HG03135 (cell line): ENCODE measurements around the gene MAGEA4.

Experiments used
- ATAC-seq: cut with Tn5 transposase; IDR thresholded peaks from one replicate; pipeline ENCODE4 v1.9.1; 2021; ENCODE audit warnings: mild to moderate bottlenecking, moderate library complexity; ENCODE audit not compliant: unreplicated experiment

Gene MAGEA4

DNA sequence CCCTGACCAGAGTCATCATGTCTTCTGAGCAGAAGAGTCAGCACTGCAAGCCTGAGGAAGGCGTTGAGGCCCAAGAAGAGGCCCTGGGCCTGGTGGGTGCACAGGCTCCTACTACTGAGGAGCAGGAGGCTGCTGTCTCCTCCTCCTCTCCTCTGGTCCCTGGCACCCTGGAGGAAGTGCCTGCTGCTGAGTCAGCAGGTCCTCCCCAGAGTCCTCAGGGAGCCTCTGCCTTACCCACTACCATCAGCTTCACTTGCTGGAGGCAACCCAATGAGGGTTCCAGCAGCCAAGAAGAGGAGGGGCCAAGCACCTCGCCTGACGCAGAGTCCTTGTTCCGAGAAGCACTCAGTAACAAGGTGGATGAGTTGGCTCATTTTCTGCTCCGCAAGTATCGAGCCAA is 11.0 kb downstream of the MAGEA4 start:
- no peak for ATAC-seq

GRCh38 chrX:151929126-151929525 is 16.4 kb downstream of the MAGEA4 start:
- no peak for ATAC-seq

- ATAC-seq = no peak
Observed at GRCh38 chrX:151935358-151935757, 22.7 kb downstream of the MAGEA4 start.

DNA sequence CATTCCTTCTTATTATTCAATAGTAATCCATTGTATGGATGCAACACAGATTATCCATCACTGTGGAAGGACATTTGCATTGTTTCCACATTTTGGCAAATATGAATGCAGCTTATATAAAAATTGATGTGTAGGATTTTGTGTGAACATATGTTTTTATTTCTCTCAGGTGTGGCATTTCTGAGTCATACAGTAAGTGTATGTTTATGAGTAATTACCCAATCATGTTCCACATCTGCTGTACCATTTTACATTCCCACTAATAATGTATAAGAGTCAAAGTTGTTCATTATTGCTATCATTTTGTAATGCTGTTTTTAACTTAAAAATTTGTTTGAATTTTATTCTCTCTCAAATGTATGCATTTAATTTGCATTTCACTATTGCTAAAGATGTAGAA is 25.5 kb downstream of the MAGEA4 start:
- ATAC-seq = no peak

DNA sequence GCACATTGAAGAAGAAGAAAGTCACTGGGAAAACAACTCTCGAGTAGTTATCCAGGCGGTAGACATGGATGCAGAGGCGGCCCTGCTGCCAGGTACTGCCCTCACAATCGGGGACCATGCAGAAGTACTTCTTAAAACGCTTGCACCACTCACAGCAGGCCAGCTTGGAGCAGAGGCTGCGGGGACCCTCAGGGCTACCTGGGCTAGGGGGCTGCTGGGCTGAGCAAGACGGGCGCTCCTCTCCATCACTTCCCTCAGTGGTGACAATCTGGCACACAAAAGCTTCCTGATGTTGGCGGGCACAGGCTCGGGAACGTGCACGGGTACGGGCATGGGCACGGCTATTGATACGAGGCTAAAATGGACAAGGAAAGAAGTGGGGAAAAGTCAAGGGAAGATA is 42.0 kb downstream of the MAGEA4 start:
- no peak for ATAC-seq

- ATAC-seq = no peak
Observed at GRCh38 chrX:151958101-151958500, 45.4 kb downstream of the MAGEA4 start.

GRCh38 chrX:151962034-151962433 is 49.3 kb downstream of the MAGEA4 start:
- no peak for ATAC-seq

GRCh38 chrX:151966236-151966635 is 53.5 kb downstream of the MAGEA4 start:
- ATAC-seq = no peak

- no peak for ATAC-seq
Observed at GRCh38 chrX:151970027-151970426, 57.3 kb downstream of the MAGEA4 start.

DNA sequence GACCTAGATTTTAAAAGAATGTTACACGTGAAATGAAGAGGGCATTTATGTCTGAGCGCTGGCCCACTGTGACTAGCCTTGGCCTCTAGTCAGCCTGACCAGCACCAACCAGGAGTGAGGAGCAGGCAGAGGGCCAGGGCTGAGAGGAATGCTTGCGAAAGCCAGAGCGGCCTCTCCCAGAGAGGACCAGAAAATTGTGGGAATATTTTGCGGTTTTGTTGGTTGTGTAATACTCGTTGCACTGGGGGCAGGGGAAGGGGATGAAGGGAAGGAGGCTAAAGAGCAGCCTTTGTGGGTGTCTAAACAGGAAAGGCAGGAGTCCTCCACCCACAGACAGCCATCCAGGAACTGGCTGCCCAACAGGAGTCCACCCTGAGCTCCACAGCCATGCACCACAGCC is 58.0 kb downstream of the MAGEA4 start:
- ATAC-seq = no peak

- no peak for ATAC-seq
Observed at GRCh38 chrX:151973060-151973661, 60.5 kb downstream of the MAGEA4 start.

DNA sequence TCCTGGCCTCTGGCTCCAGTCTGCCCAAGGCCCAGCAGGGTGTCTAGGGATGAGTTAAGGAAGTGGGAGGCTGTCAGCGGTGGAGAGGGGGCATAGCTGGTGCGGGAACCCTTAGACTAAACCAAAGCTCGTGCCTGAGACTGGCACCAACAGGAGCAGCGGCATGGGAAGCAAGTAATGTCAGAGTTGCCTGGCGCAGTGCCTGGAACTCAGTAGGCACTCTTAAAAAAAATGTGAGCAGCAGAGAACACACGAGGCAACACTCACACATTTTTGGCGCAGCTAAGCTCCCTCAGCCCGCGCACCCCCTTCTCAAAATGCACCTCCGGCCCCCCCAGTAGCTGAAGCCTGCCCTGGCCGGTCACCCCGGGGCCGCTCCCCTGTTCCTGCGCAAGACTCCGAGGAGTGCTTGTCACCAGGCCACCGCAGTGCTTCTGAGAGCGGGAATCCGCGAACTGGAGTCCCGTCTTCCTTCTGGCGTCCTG is 61.2 kb downstream of the MAGEA4 start:
- ATAC-seq = no peak
